Glutamatergic neuron (in vitro differentiated cells): Measurements from ENCODE around the gene AMZ1. TPM values are rescaled to one million over a fixed set of nuclear protein-coding genes. Genes with fewer than 3 reads are reported as not detected.
A peak's percentile ranks its signal among the peaks of the same experiment; 100 is the strongest.

Experiments used
- DNase-seq: peaks from one replicate; pipeline ENCODE4 v3.0.0; 2022
- H3K27ac Mint-ChIP-seq: one replicate; pipeline ENCODE4 v1.8.0; 2020; ENCODE audit warnings: mild to moderate bottlenecking, mixed read lengths, inconsistent platforms; ENCODE audit not compliant: unreplicated experiment
- H3K27me3 Mint-ChIP-seq: one replicate; pipeline ENCODE4 v1.8.0; 2020; ENCODE audit warnings: mild to moderate bottlenecking, moderate library complexity, mixed read lengths, inconsistent platforms; ENCODE audit not compliant: unreplicated experiment
- H3K36me3 Mint-ChIP-seq: one replicate; pipeline ENCODE4 v1.8.0; 2020; ENCODE audit warnings: mild to moderate bottlenecking, mixed read lengths, inconsistent platforms; ENCODE audit not compliant: unreplicated experiment
- H3K4me1 Mint-ChIP-seq: one replicate; pipeline ENCODE4 v1.8.0; 2020; ENCODE audit warnings: mild to moderate bottlenecking, low read depth, mixed read lengths, inconsistent platforms; ENCODE audit not compliant: unreplicated experiment
- H3K4me3 Mint-ChIP-seq: one replicate; pipeline ENCODE4 v1.8.0; 2020; ENCODE audit warnings: mild to moderate bottlenecking, mixed read lengths, inconsistent platforms; ENCODE audit not compliant: unreplicated experiment
- H3K9me3 Mint-ChIP-seq: one replicate; pipeline ENCODE4 v1.8.0; 2020; ENCODE audit warnings: mild to moderate bottlenecking, moderate library complexity, mixed read lengths, inconsistent platforms; ENCODE audit not compliant: unreplicated experiment
- CTCF ChIP-seq: fragments of 200-600 bp; sonication (generic); IDR thresholded peaks from one replicate; pipeline ENCODE4 v1.5.0; 2021; ENCODE audit not compliant: partially characterized antibody, unreplicated experiment
- total RNA-seq: library from RNA; stranded (reverse); fragmentation: NEBNext Ultra II Directional; extraction: Animal tissue kit (Norgen Biotek cat#: 25700); gene quantifications from one replicate; pipeline ENCODE4 v1.2.1, GENCODE V29; 2021; ENCODE audit not compliant: unreplicated experiment

AMZ1 gene
- total RNA-seq, 1 donor from 2014 or later = 0.15 TPM

- peak; percentile 35 for DNase-seq
- peaks cover 3% of the 10 kb centered on the region for H3K4me1 Mint-ChIP-seq
- H3K27me3 Mint-ChIP-seq = peaks cover 14% of the 10 kb centered on the region
- no peak overlapping the region for H3K27ac Mint-ChIP-seq
- no peak overlapping the region for H3K4me3 Mint-ChIP-seq
- TF ChIP-seq CTCF = no peak
- H3K36me3 Mint-ChIP-seq = peaks cover 6% of the 10 kb centered on the region
- H3K9me3 Mint-ChIP-seq = peaks cover 9% of the 10 kb centered on the region
These were observed 26.3 kb upstream of the AMZ1 start for GRCh38 chr7:2661602-2662272.

- TF ChIP-seq CTCF = no peak
- peaks cover 5% of the 10 kb centered on the region for H3K9me3 Mint-ChIP-seq
- H3K36me3 Mint-ChIP-seq = no peaks in the 10 kb centered on the region
- no peak overlapping the region for H3K4me3 Mint-ChIP-seq
- H3K27me3 Mint-ChIP-seq = peaks cover 10% of the 10 kb centered on the region
- H3K27ac Mint-ChIP-seq = no peak overlapping the region
- DNase-seq = peak; percentile 15
- H3K4me1 Mint-ChIP-seq = no peaks in the 10 kb centered on the region
These were observed 25.5 kb upstream of the AMZ1 start for GRCh38 chr7:2662273-2663120.

- H3K4me3 Mint-ChIP-seq = no peak overlapping the region
- H3K27ac Mint-ChIP-seq = no peak overlapping the region
- H3K36me3 Mint-ChIP-seq = no peaks in the 10 kb centered on the region
- peaks cover 5% of the 10 kb centered on the region for H3K9me3 Mint-ChIP-seq
- peaks cover 13% of the 10 kb centered on the region for H3K27me3 Mint-ChIP-seq
- no peaks in the 10 kb centered on the region for H3K4me1 Mint-ChIP-seq
- no peak for DNase-seq
- no peak for TF ChIP-seq CTCF
These were observed 24.7 kb upstream of the AMZ1 start for GRCh38 chr7:2663121-2663886.

GRCh38 chr7:2663960-2664359 is 24.0 kb upstream of the AMZ1 start:
- no peak for TF ChIP-seq CTCF
- no peak for DNase-seq
- peaks cover 5% of the 10 kb centered on the region for H3K9me3 Mint-ChIP-seq
- no peak overlapping the region for H3K27ac Mint-ChIP-seq
- no peaks in the 10 kb centered on the region for H3K36me3 Mint-ChIP-seq
- H3K27me3 Mint-ChIP-seq = peaks cover 11% of the 10 kb centered on the region
- H3K4me1 Mint-ChIP-seq = no peaks in the 10 kb centered on the region
- no peak overlapping the region for H3K4me3 Mint-ChIP-seq
